HG03521 (cell line): ENCODE data around the gene RBM4B.

Experiments
- ATAC-seq: cut with Tn5 transposase; IDR thresholded peaks from one replicate; pipeline ENCODE4 v1.9.1; 2021; ENCODE audit warnings: mild to moderate bottlenecking, moderate library complexity; ENCODE audit not compliant: unreplicated experiment

The RBM4B gene

GRCh38 chr11:66707486-66707885, 29.8 kb upstream of the RBM4B start:
- no peak for ATAC-seq

DNA sequence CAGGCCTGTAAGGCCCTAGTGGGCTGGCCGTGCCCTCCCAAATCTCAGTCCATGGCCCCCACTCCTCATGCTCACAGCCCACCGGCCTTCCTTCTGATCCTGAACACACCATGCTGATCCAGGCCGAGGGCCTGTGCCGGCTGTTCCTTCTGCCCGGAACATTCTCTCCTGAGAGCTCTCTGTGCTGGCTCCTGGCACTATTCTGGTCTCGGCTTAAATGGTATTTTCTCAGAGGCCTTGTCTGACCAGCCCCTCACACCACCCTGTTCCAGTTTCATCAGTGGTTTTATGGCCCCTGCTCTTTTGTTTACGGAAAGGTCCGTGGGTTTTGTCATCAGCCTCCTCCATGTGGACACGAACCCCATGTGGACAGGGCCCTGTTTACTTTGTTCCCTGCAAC, 29.3 kb upstream of the RBM4B start:
- no peak for ATAC-seq

DNA sequence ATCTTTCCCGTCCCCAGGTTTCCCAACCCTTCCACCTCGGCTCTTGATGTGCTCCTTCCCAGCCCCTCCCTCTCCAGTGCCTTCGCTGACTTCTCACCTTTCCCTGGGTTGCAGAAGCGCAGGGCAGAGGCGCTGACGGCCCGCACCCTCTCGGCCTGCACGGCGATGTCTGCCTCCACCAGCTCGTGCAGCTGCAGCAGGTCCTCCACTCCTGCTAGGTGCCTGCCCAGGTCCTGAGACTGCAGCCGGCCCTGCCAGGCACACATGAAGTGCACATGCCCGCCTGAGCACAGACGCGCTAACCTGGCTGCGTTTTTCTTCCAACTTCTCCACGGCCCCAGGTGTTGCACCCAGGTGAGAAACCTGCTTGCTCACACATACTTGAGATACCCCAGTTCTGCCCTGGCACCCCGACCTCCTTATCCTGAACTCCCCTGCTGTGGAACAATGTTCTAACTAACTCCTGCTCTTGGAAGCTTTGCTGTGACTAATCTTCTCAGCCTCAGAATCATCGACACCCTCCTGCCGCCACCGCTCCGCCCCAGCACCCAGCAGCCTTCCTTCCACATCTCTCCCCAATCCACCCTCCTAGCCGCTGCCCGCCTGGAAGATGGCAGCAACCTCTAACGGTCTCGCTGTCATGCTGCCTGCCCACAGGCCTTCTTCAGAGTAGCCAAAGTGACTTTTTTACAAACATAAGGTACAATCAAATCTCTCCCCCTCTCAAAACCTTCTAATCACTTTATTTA, 28.1 kb upstream of the RBM4B start:
- ATAC-seq = no peak

DNA sequence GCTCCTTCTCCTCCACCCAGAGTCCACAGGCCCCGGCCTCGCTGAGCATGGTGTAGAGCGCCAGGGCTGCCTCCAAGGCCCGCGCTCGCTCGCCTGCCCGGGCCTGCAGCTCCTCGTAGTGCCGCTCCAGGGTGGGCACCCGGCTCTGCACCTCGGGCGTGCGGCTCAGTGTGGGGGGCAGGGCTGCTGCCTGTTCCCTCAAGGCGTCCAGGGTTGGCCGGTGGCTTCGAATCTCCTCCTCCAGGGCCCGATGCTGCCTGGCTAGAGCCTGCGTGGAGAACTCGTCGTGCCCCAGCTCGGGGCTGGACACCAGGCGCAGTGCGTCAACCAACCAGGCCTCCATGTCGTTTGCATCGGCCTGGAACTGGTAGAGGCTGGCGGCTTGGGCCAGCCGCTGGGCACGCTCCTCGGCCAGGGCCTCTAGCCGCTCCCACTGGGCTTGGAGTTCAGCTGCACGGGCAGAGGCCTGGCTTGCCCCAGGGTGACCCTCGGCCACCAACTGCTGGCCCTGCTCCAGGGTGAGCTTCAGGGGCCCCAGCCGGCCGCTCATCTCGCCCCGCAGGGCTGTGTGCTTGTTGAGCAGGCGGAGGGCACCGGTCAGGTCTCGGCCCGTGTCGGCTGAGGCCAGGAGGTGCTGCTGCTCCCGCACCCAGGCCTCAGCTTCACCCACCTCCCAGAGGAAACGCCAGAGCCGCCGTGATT, 27.1 kb upstream of the RBM4B start:
- ATAC-seq = no peak

- no peak for ATAC-seq
These were observed 23.9 kb upstream of the RBM4B start for GRCh38 chr11:66701432-66702240.

DNA sequence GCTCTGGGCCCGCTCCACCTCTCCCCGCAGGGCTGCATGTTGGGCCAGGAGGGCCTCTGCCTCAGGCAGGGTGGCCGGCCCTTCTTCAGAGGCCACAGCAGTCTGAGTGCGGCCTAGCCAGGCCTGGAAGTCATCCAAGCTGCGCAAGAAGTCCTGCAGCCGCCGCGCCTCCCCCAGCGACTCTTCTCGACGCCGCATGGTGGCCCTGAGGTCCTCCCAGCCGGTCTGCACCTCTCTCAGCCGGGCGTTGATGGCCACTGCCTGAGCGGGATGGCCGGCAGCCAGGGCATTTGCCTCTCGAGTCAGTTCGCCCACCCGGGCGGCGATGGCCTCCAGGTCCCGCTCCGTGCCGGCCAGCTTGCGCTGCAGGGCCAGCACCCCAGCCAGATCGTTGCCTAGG, 23.1 kb upstream of the RBM4B start:
- no peak for ATAC-seq

DNA sequence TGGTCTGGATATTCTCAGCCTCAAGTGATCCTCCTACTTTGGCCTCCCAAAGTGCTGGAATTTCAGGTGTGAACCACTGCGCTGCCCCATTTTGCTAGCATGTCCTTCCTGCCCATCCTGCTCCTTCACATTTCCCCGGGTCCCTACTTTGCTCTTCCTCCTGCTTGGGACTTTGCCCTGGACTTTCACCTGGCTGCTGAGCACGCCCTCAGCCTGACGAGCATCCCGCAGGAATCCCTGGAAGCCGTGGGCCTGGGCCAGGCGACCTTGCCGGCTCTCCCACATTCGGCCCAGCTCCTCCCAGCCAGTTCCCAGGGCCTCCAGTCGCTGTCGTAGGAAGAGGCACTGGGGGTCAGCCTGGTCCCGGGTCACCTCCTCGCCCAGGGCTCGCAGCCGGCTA, 22.6 kb upstream of the RBM4B start:
- no peak for ATAC-seq

GRCh38 chr11:66698491-66698890, 20.8 kb upstream of the RBM4B start:
- no peak for ATAC-seq

DNA sequence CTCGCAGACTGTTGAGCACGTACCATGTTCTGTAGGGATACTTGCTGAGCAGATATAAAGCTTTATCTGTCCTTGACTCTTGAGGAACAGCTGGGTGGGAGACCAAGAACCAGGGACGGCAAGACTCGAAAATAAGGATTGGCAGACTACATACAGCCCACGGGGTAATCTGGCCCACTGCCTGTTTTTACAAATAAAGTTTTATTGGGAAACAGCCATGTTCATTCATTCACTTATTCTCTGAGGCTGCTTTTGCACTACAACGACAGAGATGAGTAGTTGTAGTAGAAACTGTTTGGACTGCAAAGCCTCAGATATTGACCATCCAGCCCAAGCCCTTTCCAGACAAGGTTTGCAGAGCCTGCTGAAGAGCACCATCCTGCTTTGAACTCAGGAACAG, 20.3 kb upstream of the RBM4B start:
- ATAC-seq = no peak

DNA sequence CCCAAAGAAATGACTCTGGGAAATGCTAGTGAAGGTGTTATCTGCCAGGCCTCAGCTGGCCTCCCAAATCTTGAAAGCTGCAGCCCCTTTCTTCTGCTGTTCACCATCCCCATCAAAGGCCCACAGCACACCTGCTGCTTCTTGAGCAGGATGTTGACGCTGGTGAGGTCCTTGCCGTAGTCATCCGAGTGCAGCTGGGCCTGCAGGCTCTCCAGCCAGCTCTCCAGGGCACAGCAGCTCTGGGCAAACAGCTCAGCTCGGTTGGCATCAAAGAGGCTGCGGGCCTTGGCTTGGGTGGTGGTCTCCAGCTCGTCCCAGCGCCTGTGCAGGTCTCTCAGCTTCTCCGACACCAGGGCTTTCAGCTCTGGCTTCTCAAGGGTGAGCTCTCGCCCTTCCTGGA, 18.5 kb upstream of the RBM4B start:
- ATAC-seq = no peak

DNA sequence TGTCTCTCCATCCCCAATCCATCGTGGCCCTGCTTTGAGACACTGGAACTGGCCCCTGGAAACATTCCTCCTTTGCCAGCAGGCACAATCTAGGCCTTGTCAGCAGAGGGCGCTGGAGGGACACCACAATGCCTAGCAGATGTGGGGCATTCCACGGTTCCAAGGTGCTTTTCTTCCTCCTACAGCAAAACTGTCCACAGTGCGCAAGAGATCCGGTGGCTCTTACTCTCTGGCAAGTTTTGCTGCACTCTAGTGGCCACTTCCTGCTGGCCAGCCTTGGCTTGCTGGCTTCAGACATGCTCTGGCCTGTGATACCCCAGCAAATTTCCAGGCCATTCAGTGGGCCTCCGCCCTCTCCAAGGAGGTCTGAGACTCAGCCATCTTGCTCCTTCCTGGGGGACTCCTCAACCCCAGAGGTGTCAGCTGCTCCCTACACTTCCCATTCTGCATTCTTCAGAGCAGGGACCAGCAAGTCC, 17.1 kb upstream of the RBM4B start:
- no peak for ATAC-seq

GRCh38 chr11:66694056-66694410, 16.3 kb upstream of the RBM4B start:
- ATAC-seq = no peak

- ATAC-seq = no peak
These were observed 15.8 kb upstream of the RBM4B start for GRCh38 chr11:66693356-66694055.

DNA sequence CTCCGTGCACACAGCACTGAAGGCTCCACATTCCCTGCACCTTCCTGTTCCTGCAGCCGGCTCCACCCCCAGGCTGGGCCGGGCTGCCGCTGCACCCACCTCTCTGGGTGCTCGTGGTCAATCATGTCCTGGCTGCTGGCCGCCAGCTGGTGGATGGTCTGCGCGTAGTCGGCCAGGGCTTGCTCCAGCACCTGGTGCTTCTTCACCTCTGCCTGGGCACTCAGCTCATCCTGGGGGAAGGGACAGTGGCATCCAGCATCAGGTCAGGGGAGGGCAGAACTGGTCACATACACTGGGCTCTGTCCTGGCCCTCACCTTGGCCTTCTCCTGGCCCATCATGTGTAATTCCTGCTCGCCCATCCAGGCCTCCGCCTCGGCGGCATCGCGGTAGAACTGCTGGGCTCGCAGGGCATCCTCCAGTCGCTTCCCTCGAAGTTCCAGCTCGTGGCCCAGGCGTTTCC, 15.2 kb upstream of the RBM4B start:
- ATAC-seq = no peak

GRCh38 chr11:66692446-66692845, 14.8 kb upstream of the RBM4B start:
- ATAC-seq = no peak

DNA sequence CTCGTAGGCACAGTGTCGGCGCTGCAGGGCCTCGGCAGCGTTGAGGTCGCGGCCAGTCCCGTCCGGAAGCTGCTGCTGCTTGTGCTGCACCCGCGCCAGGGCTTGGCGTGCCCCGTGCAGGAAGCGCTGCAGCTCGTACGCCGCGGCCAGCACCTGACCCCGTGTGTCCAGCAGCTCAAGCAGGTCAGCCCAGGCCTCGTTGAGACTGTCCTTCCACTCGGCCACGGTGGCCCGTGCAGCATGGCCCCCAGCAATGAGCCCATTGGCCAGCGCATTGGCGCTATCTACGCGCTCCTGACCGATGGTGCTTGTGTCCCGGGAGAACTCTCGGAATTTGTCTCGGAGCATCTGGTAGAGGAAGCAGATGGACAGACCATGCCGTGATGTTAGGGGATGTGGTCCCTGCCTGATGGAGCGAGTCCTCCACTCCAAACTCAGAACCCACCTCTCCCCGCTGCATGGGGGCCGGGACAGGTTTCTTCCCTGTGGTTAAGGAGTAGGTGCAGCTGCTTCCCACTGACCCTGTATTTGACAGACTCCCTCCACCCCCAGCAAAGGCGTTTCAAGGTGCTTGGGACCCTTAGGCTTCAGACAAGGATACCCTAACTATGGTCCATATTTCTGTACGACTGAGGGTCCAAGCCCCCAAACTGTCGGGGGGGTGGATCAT, 13.8 kb upstream of the RBM4B start:
- no peak for ATAC-seq

GRCh38 chr11:66689661-66690590, 12.2 kb upstream of the RBM4B start:
- no peak for ATAC-seq

DNA sequence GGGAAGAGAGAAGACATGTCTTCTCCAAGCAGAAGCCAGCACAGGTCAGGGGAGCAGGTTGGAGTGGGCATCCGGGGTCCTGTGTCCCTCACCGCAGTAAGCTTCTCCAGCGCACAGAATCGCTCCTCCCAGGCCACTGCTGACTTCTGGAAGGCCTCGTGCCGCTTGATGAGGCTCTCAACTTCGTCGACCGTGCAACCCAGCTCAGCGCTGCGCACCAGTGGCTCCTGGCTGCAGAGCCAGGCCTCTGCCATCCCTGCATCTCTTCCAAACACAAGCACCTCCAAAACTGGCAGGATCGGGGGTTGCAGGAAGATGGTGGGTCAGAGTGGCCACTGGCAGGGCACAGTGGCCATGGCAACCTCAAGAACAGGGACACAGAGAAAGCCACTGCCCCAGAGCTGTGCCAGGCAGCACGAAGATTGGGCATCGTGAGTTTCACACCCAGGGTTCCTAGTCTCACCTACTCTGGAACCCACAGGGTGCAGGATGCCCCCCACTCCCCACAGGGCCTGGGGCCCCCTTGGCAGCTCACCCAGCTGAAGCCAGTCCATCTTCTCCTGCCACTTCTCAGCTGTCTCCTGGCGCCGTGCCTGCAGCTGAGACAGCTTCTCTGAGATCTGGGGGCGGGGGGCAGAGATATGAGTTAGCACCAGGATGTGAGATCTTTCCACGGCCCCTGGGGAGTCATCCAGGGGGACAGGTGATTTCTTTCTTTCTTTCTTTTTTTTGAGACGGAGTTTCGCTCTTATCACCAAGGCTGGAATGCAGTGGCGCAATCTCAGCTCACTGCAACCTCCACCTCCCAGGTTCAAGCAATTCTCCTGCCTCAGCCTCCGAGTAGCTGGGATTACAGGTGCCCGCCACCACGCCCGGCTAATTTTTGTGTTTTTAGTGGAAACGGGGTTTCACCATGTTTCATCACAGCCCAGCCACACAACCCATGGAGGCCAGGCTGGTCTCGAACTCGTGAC, 11.2 kb upstream of the RBM4B start:
- ATAC-seq = no peak
